Activated T-cell treated with anti-CD3 and anti-CD28 coated beads for 24 hours (primary cell): ENCODE measurements around the gene UPK1A.
A peak's percentile ranks its signal among the peaks of the same experiment; 100 is the strongest.

Source experiments
- DNase-seq: peaks from one replicate; pipeline ENCODE4 v3.0.0-alpha.2; 2020; ENCODE audit warnings: low read depth

UPK1A gene

DNA sequence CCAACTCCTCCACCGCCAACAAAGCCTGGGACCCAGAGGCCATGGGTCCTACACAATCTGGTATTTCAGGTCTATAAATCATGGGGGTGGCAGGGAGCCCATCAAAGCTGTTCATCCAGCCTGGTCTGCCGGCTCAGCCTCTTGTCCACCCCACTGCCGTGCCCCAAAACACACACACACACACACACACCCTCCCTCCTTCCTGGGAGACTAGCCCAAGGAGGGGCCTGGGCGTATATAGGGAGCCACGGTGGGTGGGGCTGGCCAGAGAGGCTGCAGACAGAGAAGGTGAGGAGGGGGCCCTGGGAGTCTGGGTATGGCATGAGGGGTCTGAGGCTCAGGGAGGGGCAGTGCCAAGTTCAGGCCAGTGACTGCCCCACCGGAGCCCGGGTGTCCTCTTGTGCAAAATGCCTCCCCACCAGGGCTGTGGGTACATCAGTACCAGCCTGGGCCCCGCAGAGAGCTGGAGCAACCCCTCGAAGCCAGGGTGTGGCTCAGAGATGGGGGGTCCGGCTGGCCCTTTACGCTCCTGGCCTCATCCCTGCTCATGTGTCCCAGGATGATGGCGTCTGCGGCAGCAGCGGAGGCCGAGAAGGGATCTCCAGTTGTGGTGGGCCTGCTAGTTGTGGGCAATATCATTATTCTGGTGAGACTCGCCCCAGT, at the start of gene UPK1A:
Gene UPK1A, plus strand, starts transcription at position 267 of the 663 bp plus-strand sequence. Its CDS starts 296 bp downstream, at position 563.
- no peak for DNase-seq

DNA sequence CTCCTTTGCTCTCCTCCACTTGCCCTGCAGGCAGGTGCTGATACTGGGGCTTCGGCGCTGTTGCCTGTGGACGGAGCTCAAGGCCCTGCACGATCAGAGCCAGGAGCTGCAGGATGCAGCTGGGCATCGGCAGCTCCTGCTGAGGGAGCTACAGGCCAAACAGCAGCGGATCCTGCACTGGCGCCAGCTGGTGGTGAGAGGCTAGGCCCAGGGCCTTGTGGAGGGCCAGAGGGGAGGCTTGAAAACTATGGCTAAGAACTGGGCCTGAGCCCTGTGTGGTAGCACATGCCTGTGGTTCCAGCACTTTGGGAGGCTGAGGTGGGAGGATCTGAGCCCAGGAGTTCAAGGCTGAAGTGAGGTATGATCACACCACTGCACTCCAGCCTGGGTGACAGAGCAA, 47.5 kb upstream of the UPK1A start:
- no peak for DNase-seq

- DNase-seq = no peak
These were observed 46.9 kb upstream of the UPK1A start for GRCh38 chr19:35619290-35619923.

DNA sequence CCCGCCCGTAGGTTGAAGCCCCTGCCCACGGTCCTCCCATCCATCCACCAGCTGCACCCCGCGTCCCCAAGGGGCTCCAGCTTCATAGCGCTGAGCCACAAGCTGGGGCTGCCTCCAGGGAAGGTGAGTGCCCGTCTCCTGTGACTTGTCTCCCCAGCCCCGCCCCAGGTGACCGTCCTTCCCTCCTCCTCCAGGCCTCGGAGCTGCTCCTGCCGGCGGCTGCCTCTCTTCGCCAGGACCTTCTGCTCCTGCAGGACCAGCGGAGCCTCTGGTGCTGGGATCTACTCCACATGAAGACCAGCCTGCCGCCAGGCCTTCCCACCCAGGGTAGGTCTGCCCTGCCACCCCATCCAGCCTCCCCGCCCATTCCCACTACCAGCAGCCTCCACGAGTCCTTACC, 46.3 kb upstream of the UPK1A start:
- DNase-seq = no peak

DNA sequence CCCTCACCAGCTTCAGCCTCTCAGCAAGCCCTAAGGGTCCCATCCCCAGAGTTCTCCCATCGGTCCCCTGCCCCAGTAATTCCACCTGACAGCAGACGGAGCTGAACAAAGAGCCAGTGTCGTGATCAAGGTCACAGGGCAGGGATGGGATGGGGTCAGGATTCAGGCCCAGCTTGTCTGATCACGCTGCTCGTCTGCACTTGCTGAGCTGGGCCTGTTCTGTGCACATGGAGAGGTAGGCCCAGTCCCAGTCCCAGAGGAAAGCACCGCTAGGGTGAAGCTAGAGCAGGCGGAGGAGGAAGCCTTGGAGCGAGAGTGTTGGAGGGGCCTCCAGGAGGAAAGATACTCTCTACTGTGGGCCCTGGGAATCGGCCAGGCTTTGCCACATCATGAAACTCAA, 44.6 kb upstream of the UPK1A start:
- no peak for DNase-seq

GRCh38 chr19:35622750-35623149, 43.6 kb upstream of the UPK1A start:
- no peak for DNase-seq

DNA sequence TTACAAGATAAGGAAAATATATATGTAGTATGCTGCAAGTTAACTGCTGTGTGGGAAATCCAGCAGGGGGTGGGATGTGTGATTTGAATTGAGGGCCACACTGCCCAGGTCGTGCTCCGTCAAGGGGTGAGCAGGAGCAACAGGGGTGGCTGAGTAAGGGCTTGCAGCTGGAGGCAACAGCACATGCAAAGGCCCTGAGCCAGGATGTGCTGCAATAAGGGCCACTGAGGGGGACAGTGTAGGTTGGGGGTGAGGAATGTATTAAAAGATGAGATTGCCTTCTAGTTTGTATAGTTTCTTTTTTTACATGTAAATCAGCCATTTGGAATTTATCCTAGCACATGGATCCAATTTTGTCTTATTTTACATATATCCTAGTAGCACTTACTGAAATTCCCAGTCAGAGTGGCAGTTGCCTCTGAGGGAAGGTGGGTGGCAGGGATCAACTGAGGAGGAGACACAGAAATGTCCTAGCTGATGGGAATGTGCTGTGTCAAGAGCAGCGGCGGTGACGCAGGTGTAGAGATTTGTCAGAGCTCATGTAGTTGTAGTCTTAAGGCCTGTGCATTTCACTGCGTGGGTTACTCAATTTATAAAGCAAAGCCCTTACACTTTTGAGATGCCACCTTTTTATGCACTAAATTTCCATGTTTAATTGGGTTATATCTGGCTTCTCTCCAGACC, 42.8 kb upstream of the UPK1A start:
- DNase-seq = no peak

DNA sequence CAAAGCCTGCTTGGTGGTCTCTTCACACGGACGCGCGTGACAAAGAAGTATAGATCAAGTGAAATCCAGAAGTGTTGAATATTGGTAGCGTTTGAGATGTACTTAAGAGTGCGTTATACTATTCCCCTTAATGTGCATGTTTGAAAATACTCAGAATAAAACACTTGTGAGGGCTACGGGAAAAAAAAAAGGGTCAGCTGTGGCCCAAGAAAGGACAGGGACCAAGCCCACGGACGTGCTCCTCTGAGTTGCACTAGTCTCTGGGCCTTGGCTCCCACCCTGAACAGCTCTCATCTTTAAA, 38.1 kb upstream of the UPK1A start:
- DNase-seq = no peak

DNA sequence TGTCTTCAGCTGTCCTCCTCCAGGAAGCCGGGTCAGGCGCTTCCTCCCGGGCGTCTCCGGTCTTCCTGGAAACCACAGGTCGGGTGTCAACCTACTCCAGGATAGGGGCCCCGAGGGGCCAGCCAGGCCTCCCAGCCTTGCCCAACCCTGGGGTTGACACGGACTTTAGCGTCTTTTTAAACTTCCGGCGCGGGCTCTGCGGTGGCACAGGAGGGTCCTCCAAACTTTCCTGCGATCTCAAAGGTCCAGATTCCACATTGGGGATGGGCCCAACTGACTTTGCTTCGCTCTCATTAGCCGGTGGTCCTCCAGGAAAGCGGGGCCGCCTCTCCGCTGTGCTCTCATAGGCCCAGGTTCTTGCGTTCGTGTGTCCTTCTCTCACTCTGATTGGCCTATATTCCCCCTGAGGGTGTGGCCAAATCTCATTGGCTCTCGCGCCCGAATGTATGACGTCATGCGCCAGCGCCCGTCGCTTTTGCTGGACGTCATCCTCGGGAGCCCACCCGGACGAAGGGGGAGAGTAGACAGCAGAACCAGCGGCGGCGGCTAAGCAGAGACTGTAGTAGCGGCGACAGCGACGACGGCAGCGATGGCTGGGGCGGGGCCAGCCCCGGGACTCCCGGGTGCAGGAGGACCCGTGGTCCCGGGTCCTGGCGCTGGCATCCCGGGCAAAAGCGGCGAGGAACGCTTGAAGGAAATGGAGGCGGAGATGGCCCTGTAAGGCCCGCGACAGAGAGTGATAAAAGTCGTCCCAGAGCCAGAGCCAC, 37.6 kb upstream of the UPK1A start, which contains the start of gene RBM42:
Gene RBM42, plus strand, starts transcription at position 472 of the 767 bp plus-strand sequence. Its CDS starts 118 bp downstream, at position 590.
- peak; percentile 97 for DNase-seq

GRCh38 chr19:35629332-35629633, 37.0 kb upstream of the UPK1A start:
- DNase-seq = no peak

- no peak for DNase-seq
These were observed 32.4 kb upstream of the UPK1A start for GRCh38 chr19:35633727-35634440.

- DNase-seq = no peak
These were observed 29.7 kb upstream of the UPK1A start for GRCh38 chr19:35636651-35637050.

- DNase-seq = no peak
These were observed 29.2 kb upstream of the UPK1A start for GRCh38 chr19:35637165-35637564.

DNA sequence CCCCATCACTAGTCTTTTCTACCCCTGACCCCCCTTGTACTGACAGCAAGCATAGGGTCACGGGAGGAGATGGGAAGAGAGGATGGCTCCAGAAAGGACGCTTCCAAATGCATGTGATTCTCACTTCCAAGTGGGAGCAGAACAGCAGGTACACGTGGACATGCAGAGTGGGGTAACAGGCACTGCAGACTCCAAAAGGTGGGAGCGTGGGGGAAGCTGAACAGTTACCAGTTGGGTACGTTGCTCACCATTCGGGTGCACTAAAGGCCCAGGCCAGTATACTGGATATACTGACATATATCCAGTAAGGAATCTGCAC, 27.0 kb upstream of the UPK1A start:
- no peak for DNase-seq

DNA sequence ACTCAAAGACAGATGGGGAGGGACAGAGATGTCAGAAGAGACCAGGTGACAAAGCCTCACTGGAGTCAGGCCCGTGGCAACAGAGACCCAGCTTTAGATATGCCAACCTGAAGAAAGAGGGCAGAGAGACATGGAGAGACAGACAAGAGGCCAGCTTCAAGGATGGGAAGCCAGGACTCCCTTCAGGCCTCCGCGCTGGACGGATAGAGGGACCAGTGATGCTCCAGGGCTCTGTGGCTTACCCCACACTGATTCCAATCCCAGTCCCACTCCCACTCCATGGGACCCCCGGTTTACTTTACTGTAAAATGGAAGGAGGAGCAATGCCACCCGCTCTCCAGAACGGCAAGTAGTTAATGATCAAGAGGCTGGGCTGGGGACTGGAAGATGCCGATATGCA, 26.5 kb upstream of the UPK1A start:
- DNase-seq = no peak

GRCh38 chr19:35641515-35642151, 24.7 kb upstream of the UPK1A start, which contains the start of gene ETV2:
TSS of gene ETV2 (plus strand) at chr19:35641745. CDS start at chr19:35642461, 716 bp downstream.
- DNase-seq = peak; percentile 22

- no peak for DNase-seq
These were observed 24.0 kb upstream of the UPK1A start for GRCh38 chr19:35642312-35642711.

DNA sequence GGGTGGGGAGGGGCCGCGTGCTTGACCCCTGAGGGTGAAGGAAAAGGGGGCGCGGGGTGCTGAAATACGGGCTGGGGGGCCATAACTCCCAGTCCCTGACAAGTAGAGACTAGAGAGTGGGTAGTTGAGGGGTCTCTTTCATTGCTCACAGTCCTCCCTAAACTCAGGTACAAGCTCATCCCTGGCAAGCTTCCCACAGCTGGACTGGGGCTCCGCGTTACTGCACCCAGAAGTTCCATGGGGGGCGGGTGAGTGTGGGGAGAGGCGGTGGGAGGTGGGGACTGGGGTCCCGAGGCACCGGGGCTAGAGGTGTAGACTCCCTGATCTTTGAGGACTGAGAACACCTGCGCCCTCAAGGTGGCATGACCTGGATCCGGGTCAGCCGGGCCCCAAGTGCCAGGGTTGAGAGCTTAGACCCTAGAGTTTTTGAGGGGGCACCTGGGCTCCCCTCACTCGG, 23.5 kb upstream of the UPK1A start:
- DNase-seq = no peak

DNA sequence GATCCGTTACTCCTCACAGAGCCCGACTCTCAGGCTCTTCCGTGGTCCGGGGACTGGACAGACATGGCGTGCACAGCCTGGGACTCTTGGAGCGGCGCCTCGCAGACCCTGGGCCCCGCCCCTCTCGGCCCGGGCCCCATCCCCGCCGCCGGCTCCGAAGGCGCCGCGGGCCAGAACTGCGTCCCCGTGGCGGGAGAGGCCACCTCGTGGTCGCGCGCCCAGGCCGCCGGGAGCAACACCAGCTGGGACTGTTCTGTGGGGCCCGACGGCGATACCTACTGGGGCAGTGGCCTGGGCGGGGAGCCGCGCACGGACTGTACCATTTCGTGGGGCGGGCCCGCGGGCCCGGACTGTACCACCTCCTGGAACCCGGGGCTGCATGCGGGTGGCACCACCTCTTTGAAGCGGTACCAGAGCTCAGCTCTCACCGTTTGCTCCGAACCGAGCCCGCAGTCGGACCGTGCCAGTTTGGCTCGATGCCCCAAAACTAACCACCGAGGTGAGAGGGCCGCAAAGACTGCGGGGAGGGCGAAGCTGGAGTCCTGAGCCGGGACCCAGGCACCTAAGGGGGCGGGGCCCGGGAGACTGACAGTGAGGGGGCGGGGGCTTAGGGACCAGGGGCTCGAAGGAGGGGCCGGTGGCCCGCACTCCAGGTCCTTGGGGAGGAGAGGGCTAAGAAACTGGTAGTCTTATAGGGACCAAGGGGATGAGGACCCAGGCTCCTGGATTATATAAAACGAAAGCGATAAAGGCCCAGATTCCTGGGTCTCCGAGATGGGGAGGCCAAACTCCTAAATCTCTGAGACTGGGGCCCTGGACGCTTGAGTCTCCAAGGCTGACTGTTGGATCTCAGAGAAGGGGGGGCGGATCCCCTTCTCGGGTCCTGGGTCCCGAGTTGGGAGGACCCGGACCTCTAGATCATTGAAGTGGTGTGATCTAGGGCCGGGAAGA, 22.8 kb upstream of the UPK1A start:
- DNase-seq = peak; percentile 69

- peak; percentile 95 for DNase-seq
These were observed 21.9 kb upstream of the UPK1A start for GRCh38 chr19:35644206-35644986.
